Measurements from ENCODE around the gene SLC16A5. TPM values are rescaled to one million over a fixed set of nuclear protein-coding genes. Genes with fewer than 3 reads are reported as not detected.

The SLC16A5 gene
- total and polyA plus RNA-seq, 8 donors: 18.5 to 45.1 (median 23.9) TPM

- intact Hi-C loops (cut with DNase I): loop anchor here in 1 of 2 donors (10.0 kb wide), 2 partner anchors 59 to 89 kb away; partner anchors contain the start of gene NUP85
- peaks cover 16 to 56% of the 10 kb centered on the region in 2 donors for H3K4me1 ChIP-seq
Measured at GRCh38 chr17:75115555-75115954, 27.8 kb downstream of the SLC16A5 start.

GRCh38 chr17:75116737-75117136 lies 29.0 kb downstream of the SLC16A5 start:
- no peak overlapping the region for H3K4me3 ChIP-seq
- no peaks in the 10 kb centered on the region for H3K9me3 ChIP-seq
- TF ChIP-seq CTCF (IDR thresholded peaks at IDR 0.05): no peak
- H3K27me3 ChIP-seq: no peaks in the 10 kb centered on the region
- intact Hi-C loops (cut with DNase I): loop anchor here in 1 of 2 donors (10.0 kb wide), 2 partner anchors 58 to 88 kb away; partner anchors contain the start of gene NUP85
- H3K36me3 ChIP-seq: peaks cover 0 to 37% of the 10 kb centered on the region in 2 donors
- H3K27ac ChIP-seq: peak overlapping the region in 1 of 2 donors; percentile 13
- ATAC-seq (no peak), DNase-seq (peak in 2 of 4 donors; percentile 63 to 71)
- peaks cover 11 to 44% of the 10 kb centered on the region in 2 donors for H3K4me1 ChIP-seq

More at GRCh38 chr17:75115555-75115954, 27.8 kb downstream of the SLC16A5 start:
- DNase-seq: no peak
- Histone ChIP-seq H3K27ac (peak overlapping the region in 1 of 2 donors; percentile 91), H3K27me3 (no peaks in the 10 kb centered on the region), H3K4me3 (no peak overlapping the region), H3K9me3 (no peaks in the 10 kb centered on the region), H3K36me3 (peaks cover 0 to 27% of the 10 kb centered on the region in 2 donors)
- ATAC-seq: no peak
- no peak for TF ChIP-seq CTCF (IDR thresholded peaks at IDR 0.05)

GRCh38 chr17:75118307-75118706 lies 30.6 kb downstream of the SLC16A5 start:
- Histone ChIP-seq H3K4me3 (no peak overlapping the region), H3K27me3 (no peaks in the 10 kb centered on the region), H3K4me1 (peaks cover 11 to 36% of the 10 kb centered on the region in 2 donors), H3K9me3 (no peaks in the 10 kb centered on the region), H3K27ac (no peak overlapping the region), H3K36me3 (peaks cover 0 to 37% of the 10 kb centered on the region in 2 donors)
- intact Hi-C loops (cut with DNase I): loop anchor here in 1 of 2 donors (10.0 kb wide), 2 partner anchors 56 to 86 kb away; partner anchors contain the start of gene NUP85
- ATAC-seq (no peak), DNase-seq (no peak)
- TF ChIP-seq CTCF (IDR thresholded peaks at IDR 0.05): no peak

GRCh38 chr17:75124041-75124818 lies 36.5 kb downstream of the SLC16A5 start:
- ATAC-seq: peak; percentile 96
- H3K27ac ChIP-seq: peak overlapping the region; percentile 77 to 79
- peaks cover 0 to 24% of the 10 kb centered on the region in 2 donors for H3K36me3 ChIP-seq
- no peaks in the 10 kb centered on the region for H3K27me3 ChIP-seq
- no peak overlapping the region for H3K4me3 ChIP-seq
- intact Hi-C loops (cut with DNase I): no loop called here
- TF ChIP-seq CTCF (IDR thresholded peaks at IDR 0.05): no peak
- peaks cover 3 to 37% of the 10 kb centered on the region in 2 donors for H3K4me1 ChIP-seq
- H3K9me3 ChIP-seq: no peaks in the 10 kb centered on the region
- peak in 2 of 4 donors; percentile 84 to 88 for DNase-seq

GRCh38 chr17:75124819-75125162 lies 37.0 kb downstream of the SLC16A5 start:
- DNase-seq (no peak), ATAC-seq (peak; percentile 3)
- H3K27ac ChIP-seq: peak overlapping the region; percentile 77 to 79
- no peak overlapping the region for H3K4me3 ChIP-seq
- peaks cover 3 to 39% of the 10 kb centered on the region in 2 donors for H3K4me1 ChIP-seq
- intact Hi-C loops (cut with DNase I): no loop called here
- no peaks in the 10 kb centered on the region for H3K9me3 ChIP-seq
- H3K27me3 ChIP-seq: no peaks in the 10 kb centered on the region
- H3K36me3 ChIP-seq: peaks cover 0 to 29% of the 10 kb centered on the region in 2 donors
- no peak for TF ChIP-seq CTCF (IDR thresholded peaks at IDR 0.05)
